GM19372 (cell line): ENCODE results near the gene CUL4A.

Source experiments
- ATAC-seq: cut with Tn5 transposase; IDR thresholded peaks from one replicate; pipeline ENCODE4 v1.9.1; 2021; ENCODE audit warnings: mild to moderate bottlenecking, low read depth, moderate library complexity; ENCODE audit not compliant: unreplicated experiment

Gene CUL4A

DNA sequence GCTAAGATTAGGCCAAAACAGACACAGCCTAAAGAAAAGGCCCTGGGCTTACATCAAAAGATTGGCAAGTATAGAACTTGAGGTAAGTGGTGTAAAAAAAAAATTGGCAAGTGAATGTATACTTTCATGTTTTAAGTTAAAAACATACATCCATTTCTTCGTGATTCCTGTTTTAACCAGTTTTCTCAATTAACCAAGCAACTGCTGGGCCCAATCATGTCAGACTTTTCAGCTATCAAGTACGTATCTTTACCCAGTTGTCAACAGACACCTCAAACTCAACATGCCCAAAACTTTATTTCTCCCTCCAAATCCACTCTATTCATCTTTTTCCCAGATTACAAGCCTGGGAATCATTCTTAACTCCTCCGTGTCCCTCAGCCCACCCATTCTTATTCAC lies 2.0 kb upstream of the CUL4A start:
- ATAC-seq = no peak

DNA sequence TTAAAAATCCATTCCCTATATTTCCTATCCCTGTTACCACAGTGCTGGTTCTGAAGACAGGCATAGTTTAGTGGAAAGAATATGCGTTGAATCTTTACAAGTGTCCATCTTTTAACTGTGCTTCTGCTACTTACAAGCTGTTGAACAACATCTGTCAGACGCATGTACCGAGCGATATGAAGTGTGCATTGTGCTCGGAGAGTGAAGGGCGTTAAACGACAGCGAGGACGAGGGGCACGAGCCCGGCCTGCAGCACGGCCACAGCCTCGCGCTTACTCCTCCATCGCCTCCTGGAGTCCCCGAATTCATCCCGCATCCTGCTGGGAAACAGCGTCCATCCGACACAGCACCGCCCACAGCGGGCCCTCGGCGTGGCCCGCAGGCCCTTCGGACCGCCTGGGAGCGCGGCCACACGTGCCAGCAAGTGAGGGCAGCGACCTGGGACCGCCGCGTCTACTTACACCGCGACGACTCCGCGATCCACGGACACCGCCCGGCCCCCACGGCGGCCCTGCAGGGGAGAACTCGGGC lies 1.5 kb upstream of the CUL4A start:
- ATAC-seq = peak; percentile 4

DNA sequence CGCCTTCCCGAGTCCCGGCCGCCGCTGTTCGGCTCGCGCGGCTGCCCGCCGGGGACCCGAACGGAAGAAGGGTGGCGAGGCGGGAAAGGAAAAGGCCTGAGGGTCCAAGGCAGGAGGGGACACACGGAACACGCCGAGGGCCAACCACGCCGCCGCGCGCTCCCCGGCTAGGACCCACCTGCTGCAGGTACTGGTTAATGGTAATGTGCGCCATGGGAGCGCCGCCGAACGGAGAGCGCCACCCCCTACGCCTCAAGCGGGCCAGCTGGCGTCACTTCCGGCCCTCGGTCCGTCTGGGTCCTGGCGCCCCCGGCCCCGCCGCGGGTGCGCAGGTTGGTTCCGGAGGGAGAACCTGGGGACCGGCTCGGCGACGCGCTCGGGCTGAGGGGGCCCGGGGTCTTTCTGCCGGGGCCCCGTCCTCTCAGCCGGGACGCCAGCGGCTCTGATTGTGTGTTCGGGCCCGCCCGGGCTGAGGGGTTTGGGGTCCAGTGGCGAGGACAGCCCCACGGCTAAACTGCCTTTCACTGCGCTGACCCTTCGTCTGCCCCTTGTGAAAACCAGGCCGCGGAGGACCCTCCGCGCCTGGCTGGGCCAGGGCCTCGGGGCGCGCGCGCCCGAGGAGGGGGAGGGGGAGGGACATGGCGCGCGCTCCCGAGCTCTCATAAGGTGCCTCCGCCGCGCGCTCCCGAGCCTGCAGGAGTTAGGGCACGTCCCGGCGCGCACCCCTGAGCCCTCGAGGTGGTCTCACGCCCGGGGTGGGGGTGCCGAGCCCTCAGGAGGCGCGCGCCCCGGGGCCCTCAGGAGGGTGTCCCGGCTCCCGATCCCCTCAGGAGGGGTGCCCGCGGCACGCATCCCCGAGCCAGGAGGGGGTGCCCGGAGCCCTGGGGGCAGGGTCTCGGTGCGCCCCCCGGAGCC lies 735 bp upstream of the CUL4A start, which contains the start of gene PCID2:
Gene PCID2, minus strand, starts transcription at position 249 of the 915 bp plus-strand sequence. Its CDS starts 35 bp downstream, at position 214.
- ATAC-seq = peak; percentile 70

DNA sequence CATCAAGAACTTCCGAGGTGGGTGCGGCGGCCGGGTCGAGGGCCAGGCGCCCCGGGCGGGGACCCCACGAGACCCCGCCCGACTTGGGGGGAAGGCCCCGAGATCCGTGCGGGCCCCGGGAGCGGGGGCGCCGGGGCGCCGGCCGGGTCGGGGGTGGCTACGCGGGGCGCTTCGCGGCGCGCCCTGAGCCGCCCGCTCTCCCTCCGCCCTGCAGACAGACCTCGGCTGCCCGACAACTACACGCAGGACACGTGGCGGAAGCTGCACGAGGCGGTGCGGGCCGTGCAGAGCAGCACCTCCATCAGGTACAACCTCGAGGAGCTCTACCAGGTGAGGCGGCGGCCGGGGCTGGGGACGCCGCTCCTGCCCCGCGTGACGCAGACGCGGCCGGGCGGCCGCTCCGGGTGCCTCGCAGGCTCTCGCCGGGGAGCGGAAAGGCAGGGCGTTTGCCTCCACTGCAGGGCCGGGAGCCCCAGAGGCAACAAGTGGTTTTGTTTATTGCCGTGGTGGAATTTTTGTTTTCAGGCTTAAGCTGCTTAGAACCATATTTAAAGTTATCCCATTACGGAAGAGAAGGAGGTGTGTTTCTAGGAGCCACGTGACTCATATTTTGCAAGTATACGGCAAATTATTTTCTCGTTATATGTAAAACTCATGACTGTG lies 477 bp downstream of the CUL4A start:
- peak; percentile 40 for ATAC-seq

DNA sequence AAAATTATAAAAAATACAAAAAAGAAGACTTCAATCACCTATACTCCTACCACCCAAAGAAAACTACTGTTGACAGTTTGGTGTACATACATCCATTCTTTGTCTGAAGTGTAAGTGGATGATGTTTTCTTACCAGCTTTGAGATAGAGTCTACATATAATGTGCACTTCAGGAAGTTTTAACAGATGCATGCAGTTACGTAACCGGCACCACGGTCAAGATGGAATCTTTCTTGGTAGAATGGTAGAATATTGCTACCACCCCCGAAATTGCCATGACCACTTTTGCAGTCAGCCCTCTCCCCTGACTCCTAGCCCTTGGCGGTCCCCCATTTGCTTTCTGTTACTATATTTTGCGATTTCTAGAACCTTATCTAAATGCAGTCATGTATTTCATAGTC lies 1.4 kb downstream of the CUL4A start:
- no peak for ATAC-seq

DNA sequence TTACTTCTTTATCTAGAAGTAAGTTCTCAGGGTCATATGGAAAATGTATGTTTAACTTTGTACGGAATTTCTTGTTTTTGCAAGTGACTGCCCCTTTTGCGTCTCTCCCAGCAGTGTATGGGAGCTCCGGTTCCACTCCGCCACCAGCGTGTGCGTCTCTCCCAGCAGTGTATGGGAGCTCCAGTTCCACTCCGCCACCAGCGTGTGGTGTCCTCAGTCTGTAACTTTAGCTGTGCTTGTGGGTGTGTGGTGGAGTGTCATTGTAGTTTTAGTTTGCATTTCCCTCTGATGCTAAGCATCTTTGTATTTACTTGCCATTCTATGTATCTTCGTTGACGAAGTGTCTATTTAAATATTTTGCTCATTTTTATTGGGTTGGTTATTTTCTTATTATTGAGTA lies 2.4 kb downstream of the CUL4A start:
- ATAC-seq = no peak

DNA sequence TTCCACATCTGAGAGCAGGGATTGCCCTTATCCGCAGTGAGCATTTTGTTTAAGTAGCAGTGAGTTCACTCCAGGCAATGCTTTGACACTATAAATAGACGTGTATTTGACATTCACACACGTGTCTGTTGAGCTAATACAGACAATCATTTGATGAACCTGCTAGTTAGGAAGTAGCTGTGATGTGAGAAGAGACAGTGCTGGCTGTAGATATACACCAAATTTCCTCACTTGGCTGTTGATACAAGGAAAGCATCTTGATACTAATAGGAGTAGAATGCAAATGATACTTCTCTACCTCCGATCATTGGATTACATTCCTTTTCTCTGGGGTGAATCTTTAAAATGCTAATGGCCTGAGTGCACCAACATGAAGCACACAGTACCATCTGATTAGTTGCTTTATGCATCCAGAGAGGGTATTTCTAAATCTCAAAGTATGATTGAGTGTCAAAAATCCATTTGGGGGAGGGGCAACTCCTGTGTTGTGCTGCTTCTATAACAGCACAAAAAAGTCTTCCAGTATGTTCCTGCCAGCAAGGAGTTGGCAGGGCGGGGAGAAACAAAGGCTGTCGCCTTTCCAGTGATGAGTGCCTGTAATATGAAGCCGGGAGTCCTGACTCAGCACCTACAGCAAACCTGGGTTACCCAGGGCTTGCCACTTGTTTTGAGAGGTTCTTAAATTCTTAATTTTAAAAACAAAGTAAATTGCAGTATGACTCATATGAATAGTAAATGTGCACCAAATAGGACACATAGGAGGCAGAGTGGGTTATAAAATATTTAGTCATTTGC lies 7.0 kb downstream of the CUL4A start:
- no peak for ATAC-seq

DNA sequence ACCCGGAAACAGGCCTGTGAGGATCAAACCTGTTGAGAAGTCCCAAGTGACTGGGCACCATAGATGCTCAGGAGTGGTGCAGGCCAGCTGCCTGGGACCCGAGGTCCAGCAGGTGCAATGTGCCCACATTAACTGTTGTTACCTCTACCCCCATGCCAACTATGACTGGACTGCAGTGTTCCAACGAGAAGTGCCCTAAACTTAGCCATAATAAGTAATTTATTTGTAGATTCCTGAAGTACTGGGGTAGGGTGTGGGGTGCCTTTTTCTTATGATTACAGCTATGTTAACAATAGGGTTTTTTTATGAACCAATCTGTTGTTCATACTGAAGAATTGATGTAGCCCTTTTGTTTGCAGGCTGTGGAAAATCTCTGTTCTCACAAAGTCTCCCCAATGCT lies 9.2 kb downstream of the CUL4A start:
- ATAC-seq = no peak

DNA sequence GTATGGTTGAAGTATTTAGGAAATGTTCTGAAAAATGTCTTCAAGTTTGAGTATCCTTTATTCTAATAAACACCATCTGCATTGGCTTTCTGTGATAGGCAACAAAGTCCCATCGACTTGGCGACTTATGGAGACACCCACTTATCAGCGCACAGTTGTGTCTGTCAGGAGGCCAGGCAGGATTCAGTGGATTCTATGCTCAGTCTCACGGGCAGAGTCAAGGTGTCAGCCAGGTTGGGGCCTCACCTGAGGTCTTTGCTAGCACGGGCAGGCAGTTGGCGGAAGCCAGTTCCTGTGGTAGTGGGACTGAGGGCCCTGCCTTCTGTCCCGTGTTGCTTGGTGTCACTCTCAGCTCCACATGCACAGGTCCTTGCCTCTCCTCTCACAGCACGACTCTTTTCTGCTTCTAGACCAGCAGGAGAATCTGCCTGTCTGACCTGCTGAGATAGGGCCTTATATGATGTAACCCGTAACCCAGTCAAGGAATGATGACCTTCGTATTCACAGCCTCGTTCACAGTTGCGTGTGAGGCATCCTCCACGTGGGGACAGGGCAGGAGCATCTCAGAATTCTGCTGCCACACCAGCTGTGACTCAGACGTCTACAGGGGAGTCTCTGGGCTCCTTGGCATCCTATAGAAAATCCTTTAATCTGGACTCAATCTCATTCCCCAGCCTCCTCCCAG lies 10.0 kb downstream of the CUL4A start:
- ATAC-seq = no peak

DNA sequence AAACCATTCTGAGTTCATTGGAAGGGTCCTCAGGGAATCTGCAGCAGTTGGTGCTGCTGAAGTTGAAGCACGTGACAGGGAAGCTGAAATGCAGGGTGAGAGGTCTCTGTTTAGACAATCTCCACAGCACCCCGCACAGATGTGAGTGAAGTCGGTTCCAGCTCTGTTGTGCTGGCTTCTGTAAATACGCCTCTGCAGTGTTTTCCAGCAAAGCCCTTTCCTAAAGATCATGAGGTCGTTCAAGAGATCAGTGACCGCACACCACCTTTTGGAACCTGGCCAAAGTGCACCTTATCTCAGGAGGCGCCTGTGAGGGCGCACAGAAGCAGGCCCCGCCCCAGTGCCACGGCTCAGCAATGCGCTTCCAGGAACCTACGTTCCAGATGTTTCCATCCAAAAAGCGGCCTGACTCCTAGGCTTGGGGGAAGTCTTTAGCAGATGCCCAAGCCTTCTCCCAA lies 10.8 kb downstream of the CUL4A start:
- ATAC-seq = no peak

DNA sequence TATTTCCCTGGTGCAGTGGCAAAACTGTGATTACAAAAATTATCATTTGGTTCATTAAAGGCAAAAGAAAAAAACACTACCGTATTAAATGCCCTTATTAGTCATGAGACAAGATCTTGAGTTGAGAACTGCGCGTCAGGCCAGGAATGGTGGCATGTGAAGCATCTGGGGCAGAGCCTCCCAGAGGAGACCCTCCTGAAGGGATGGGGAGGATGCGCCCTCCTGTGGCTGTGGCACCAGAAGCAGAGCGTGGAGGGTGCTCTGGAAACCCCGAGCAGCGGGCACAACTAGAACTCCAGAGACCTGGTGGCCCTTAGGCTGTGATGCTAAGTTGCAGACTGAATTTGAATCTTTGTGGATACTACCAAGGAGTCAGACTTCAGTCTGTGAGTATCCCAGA lies 11.5 kb downstream of the CUL4A start:
- ATAC-seq = no peak

DNA sequence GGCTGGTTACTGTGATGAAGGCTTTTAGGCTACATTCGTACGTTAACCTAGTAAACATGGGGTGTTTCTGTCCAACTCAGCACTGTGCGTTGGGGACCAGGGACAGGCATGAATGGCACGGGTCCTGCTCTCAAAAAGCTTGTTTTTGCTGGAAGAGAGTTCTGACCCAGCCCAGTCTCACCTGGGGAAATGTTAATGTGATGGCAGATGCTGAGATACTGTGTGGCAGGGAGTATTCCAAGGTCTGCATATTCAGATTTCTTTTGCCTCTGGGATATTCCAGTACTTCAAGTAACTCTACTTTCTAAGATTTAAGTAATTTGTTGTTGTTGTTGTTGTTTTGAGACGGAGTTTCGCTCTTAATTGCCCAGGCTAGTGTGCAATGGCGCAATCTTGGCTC lies 13.7 kb downstream of the CUL4A start:
- no peak for ATAC-seq

DNA sequence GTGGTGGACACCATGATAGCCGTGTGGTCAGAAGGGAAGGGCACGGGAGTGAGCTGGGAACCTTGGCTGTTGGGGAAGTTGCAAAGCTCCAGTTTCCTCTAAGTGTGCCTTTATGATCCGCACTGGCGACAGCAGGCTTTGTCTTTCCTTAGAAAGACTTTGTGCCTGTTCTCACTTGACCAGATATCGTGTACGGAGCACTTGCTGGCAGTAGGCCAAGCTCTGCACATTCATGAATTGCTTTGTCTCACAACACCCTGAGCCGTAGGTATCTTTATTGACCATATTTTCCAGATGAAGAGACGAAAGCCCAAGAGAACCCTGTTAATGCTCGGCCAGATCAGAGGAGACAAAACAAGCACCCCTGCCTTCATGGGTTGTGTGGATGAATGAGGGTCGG lies 15.1 kb downstream of the CUL4A start:
- no peak for ATAC-seq

DNA sequence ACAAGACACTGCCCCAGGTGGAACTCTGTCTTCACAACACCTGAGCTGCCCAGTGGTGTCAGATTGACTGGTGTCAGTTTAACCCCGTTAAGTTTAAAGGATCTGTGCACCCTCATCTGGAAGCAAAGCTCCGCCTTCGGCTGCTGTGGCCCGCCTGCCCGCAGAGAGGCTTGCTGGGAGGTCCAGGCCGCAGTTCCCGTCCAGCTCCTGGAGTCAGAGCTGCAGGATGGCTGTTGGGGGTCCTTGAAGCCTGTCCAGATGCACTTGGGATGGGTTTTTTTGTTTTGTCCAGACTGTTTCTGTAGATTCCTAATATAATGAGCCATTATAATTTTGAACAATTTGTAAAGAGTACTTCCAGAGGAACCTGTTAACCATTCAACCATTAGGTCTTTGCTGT lies 16.1 kb downstream of the CUL4A start:
- ATAC-seq = no peak

DNA sequence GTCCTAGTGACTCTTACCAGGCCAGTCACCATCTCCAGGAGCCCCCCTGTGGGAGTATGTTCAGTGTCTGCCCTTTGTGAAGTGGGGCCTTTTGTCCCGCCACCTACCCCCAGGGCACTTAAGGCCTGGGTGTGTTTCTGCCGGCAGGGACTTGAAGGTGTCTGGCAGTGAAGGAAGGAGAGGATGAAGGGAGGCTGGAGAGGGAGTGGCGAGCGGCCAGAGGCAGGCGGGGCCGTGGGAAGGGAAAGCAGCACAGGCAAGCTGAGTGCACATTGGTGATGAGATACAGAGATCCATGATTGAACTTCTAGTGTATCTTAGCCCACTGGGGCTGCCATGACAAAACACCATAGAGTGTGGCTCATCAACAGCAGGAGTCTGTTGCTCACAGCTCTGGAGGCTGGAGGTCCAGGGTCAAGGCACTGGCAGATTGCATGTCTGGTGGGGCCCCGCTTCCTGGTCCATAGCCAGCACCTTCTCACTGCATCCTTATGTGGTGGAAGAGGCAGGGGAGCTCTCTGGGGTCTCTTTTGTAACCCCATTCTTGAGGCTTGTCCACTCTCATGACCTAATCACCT lies 17.5 kb downstream of the CUL4A start:
- no peak for ATAC-seq

DNA sequence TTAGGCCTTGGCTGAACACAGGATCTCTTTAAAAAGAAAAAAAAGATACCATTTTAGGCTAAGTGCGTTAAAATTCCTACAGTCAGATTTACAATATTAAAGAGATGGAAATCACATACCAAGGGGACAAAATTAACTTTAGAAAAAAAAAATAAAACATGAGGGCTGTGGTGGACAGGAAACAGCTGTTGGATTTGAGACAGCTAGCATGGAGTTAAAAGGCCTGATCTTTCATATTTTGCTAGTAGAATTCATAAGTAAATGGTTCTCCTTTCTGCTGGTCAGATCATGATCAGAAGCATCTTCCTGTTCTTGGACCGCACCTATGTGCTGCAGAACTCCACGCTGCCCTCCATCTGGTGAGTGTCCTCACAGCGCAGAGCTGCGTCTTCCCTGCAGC lies 19.7 kb downstream of the CUL4A start:
- no peak for ATAC-seq

DNA sequence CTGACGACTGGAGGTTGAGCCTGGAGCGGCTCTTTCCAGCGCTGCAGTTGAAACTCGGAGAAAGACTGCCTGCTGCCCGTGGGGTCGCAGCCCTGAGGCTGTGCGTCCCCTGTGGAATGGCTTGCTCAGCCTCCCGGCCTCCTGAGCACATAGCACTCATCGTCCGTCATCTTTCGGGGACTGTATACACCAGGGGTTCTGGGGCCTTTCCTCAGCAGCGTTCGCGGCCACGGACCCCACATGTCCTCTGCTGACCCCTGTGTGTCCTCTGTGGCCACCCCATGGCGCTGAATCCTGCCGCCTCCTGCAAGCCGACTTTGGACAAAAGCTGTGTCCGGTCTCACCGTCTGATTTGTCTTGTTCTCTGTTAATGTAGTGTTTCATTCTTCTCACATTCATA lies 20.4 kb downstream of the CUL4A start:
- ATAC-seq = no peak

DNA sequence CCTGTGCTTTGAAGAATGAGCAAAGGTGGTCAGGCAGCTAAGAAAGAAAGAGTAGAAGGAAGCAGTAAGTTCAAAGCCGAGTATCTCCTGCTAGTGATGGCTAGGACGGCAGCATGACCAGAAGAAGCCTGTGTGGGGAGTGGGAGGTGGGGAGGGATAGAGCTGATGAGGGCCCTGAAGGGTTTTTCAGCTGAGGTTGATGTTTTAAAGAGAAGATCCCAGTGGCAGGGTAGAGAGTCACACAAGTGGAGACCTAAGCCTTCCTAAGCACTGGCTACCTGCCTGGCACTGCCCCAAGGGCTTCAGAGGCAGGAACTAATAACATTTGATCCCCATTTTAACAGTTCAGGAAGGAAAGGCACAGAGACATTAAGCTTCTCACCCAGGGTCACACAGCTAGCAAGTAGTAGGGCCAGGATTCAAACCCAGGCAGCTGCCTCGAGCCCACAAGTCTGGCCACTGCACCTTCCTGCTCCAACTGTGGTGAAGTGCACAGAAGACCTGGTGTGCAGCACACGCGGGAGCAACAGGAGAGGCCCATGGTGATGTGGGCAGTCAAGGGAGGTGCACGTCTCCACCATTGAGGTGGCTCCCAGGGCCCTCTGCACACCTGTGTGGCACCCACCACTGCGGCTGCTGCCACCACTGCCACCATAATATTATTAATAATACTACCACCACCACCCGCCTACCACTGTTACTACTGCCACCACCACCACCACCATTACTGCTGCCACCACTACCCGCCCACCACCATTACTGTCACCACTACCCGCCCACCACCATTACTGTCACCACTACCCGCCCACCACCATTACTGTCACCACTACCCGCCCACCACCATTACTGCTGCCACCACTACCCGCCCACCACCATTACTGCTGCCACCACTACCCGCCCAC lies 22.1 kb downstream of the CUL4A start:
- ATAC-seq = no peak
